GM23248 (cell line): ENCODE data around the gene PKP1. TPM values are rescaled to one million over a fixed set of nuclear protein-coding genes. Genes with fewer than 3 reads are reported as not detected.
A peak's percentile ranks its signal among the peaks of the same experiment; 100 is the strongest.
"Not testable (repeated sequence)": the region's sequence is repeated elsewhere in the genome, so short reads cannot be mapped to it uniquely, and the experiment has no call there.

Experiments used
- DNase-seq: peaks from one replicate; pipeline ENCODE4 v3.0.0-alpha.2; 2015
- H2AFZ ChIP-seq: fragments of 200-600 bp; sonication (generic); 2 replicates; pipeline ENCODE4 v1.6.1; 2016; ENCODE audit warnings: antibody characterized with exemption
- H3F3A ChIP-seq: fragments of 200-600 bp; sonication (generic); 2 replicates; pipeline ENCODE4 v1.6.1; 2016; ENCODE audit warnings: mild to moderate bottlenecking, antibody characterized with exemption, mixed run types; ENCODE audit not compliant: insufficient read depth
- H3K27ac ChIP-seq: fragments of 200-600 bp; sonication (generic); 2 replicates; pipeline ENCODE4 v1.5.1; 2016; ENCODE audit warnings: mild to moderate bottlenecking
- H3K27me3 ChIP-seq: fragments of 200-600 bp; sonication (generic); replicated peaks from 2 replicates; pipeline ENCODE4 v1.6.1; 2016; ENCODE audit warnings: mild to moderate bottlenecking; ENCODE audit not compliant: insufficient read depth
- H3K36me3 ChIP-seq: fragments of 200-600 bp; sonication (generic); 2 replicates; pipeline ENCODE4 v1.6.1; 2016; ENCODE audit warnings: low read depth, mild to moderate bottlenecking
- H3K4me1 ChIP-seq: fragments of 200-600 bp; sonication (generic); 2 replicates; pipeline ENCODE4 v1.6.1; 2016; ENCODE audit warnings: mild to moderate bottlenecking; ENCODE audit not compliant: insufficient read depth
- H3K4me2 ChIP-seq: fragments of 200-600 bp; sonication (generic); one replicate; pipeline ENCODE4 v1.6.1; 2016; ENCODE audit warnings: mild to moderate bottlenecking; ENCODE audit not compliant: unreplicated experiment
- H3K4me3 ChIP-seq: fragments of 200-600 bp; sonication (generic); 2 replicates; pipeline ENCODE4 v1.5.1; 2016; ENCODE audit warnings: mild to moderate bottlenecking
- H3K79me2 ChIP-seq: fragments of 200-600 bp; sonication (generic); 2 replicates; pipeline ENCODE4 v1.6.1; 2016; ENCODE audit warnings: mild to moderate bottlenecking; ENCODE audit not compliant: insufficient read depth
- H3K9ac ChIP-seq: fragments of 200-600 bp; sonication (generic); 2 replicates; pipeline ENCODE4 v1.6.1; 2016; ENCODE audit warnings: mild to moderate bottlenecking
- H3K9me2 ChIP-seq: fragments of 200-600 bp; sonication (generic); 2 replicates; pipeline ENCODE4 v1.6.1; 2016; ENCODE audit warnings: mixed run types, mild to moderate bottlenecking, moderate library complexity; ENCODE audit not compliant: insufficient read depth
- H3K9me3 ChIP-seq: fragments of 200-600 bp; sonication (generic); one replicate; pipeline ENCODE4 v1.6.1; 2017; ENCODE audit warnings: low read depth
- H4K20me1 ChIP-seq: fragments of 200-600 bp; sonication (generic); 2 replicates; pipeline ENCODE4 v1.6.0; 2016; ENCODE audit not compliant: insufficient read depth
- EZH2 ChIP-seq: fragments of 200-600 bp; sonication (generic); IDR thresholded peaks from 2 replicates; pipeline ENCODE4 v1.6.1; 2018; ENCODE audit warnings: antibody characterized with exemption, mild to moderate bottlenecking; ENCODE audit not compliant: insufficient read depth, poor library complexity, severe bottlenecking
- EZH2phosphoT487 ChIP-seq: fragments of 200-600 bp; sonication (generic); IDR thresholded peaks from 2 replicates; pipeline ENCODE4 v1.6.1; 2018; ENCODE audit warnings: antibody characterized with exemption, moderate library complexity, mild to moderate bottlenecking, low read depth; ENCODE audit not compliant: insufficient read depth
- WGBS, 2 experiments: methylation state at CpG; one replicate each; pipeline ENCODE4 v1.1.6; 2015 to 2017; ENCODE audit warnings: low lambda C conversion rate in 2 of 2, low coverage in 1 of 2; ENCODE audit errors: missing lambda C conversion rate in 2 of 2; 5-methylcytosine and 5-hydroxymethylcytosine counted together
- in situ Hi-C: fragments of 300-500 bp; cut with MboI; formaldehyde crosslinking; loops from 2 replicates; pipeline ENCODE4 v1.15.0; 2020
- polyA plus RNA-seq: library from polyadenylated mRNA; unstranded; fragments of >200 nt; fragmentation: Nextera tagmentation; extraction: Ambion mirVana; gene quantifications from 2 replicates; pipeline ENCODE4 v1.2.1, GENCODE V29; 2016
- total RNA-seq: library from RNA; depleted of rRNA; stranded (reverse); fragments of >200 nt; shearing (Covaris generic); gene quantifications from 2 replicates; pipeline ENCODE4 v1.2.3, GENCODE V29; 2014; rRNA removed

The PKP1 gene, protein sequence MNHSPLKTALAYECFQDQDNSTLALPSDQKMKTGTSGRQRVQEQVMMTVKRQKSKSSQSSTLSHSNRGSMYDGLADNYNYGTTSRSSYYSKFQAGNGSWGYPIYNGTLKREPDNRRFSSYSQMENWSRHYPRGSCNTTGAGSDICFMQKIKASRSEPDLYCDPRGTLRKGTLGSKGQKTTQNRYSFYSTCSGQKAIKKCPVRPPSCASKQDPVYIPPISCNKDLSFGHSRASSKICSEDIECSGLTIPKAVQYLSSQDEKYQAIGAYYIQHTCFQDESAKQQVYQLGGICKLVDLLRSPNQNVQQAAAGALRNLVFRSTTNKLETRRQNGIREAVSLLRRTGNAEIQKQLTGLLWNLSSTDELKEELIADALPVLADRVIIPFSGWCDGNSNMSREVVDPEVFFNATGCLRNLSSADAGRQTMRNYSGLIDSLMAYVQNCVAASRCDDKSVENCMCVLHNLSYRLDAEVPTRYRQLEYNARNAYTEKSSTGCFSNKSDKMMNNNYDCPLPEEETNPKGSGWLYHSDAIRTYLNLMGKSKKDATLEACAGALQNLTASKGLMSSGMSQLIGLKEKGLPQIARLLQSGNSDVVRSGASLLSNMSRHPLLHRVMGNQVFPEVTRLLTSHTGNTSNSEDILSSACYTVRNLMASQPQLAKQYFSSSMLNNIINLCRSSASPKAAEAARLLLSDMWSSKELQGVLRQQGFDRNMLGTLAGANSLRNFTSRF
- total RNA-seq (0.13 and 0.43 TPM in 2 replicates), polyA plus RNA-seq (0.06 and 0.15 TPM in 2 replicates)

DNA sequence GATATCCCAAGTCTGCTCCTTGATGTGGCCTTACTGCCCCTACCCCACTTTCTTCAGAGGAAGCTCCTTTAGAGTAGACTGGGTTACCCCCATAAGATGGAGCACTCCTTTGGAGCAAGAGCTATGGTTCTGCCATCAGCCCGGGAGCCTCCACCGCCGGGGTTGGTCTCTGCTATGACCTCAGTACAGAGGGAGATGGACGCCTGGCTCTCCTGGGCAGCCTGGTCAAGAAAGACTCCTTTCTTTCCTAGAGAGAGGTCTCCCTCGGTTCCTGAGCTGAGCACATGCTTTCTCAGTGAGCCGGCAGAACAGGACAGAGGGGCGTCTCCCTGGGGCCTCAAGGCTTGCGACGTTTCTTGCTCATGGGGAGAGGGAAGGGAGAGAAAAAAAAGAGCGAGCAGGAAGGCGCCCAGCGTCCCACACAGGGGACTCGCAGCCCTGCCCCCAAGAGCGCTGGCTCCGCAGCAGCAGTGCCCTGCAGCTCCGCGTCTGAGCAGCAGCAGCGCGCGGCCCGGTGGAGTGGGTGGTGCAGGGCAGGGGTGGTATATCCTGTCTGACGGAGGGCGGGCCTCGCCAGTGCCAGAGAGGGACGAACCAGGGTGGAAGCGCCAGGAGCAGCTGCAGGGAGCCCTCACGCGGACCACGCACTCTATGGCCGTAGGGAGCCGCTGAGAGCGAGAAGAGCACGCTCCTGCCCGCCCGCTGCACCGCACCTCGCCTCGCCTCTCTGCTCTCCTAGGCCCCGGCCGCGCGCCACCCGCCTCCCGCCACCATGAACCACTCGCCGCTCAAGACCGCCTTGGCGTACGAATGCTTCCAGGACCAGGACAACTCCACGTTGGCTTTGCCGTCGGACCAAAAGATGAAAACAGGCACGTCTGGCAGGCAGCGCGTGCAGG, at the start of gene PKP1:
Gene PKP1, plus strand, starts transcription at position 576 of the 899 bp plus-strand sequence. Its CDS starts 197 bp downstream, at position 773.
- Histone ChIP-seq H3K4me1 (peaks cover 14% of the 10 kb centered on the region), H3K9me3 (no peaks in the 10 kb centered on the region), H2AFZ (peak within 1 kb of the TSS; percentile 71), H3K36me3 (no peaks in the 10 kb centered on the region), H3K4me3 (peak within 1 kb of the TSS; percentile 57), H3K9ac (peak within 1 kb of the TSS; percentile 34), H3K27me3 (peaks cover 13% of the 10 kb centered on the region; the same call in 1 of the 2 replicates), H3F3A (no peaks in the 10 kb centered on the region), H4K20me1 (no peaks in the 10 kb centered on the region), H3K9me2 (no peaks in the 10 kb centered on the region), H3K4me2 (peak within 1 kb of the TSS; percentile 80), H3K79me2 (no peaks in the 10 kb centered on the region), H3K27ac (no peak within 1 kb of the TSS)
- in situ Hi-C loops, result no loop called here
- WGBS, 2 experiments, result 10 to 13% methylated on average over 44 to 48 of the region's 55 CpGs
- DNase-seq, result peak; percentile 73
- TF ChIP-seq EZH2 (no peak), EZH2phosphoT487 (no peak)

GRCh38 chr1:201239646-201240045, 43.7 kb upstream of the PKP1 start:
- H3K9me2 ChIP-seq, H3K36me3 ChIP-seq, H3K9ac ChIP-seq, H3K4me1 ChIP-seq, H2AFZ ChIP-seq, H3K4me3 ChIP-seq, H3F3A ChIP-seq, H3K4me2 ChIP-seq, H3K27ac ChIP-seq, H3K9me3 ChIP-seq, H3K79me2 ChIP-seq, DNase-seq, H4K20me1 ChIP-seq: not testable (repeated sequence)
- in situ Hi-C loops, result loop anchor here (10.0 kb wide), 1 partner anchor 115 kb away; no protein-coding TSS in a partner anchor
- H3K27me3 ChIP-seq, result peaks cover 43% of the 10 kb centered on the region
- WGBS, 2 experiments, result 51 to 53% methylated on average over 10 to 11 of the region's 11 CpGs

DNA sequence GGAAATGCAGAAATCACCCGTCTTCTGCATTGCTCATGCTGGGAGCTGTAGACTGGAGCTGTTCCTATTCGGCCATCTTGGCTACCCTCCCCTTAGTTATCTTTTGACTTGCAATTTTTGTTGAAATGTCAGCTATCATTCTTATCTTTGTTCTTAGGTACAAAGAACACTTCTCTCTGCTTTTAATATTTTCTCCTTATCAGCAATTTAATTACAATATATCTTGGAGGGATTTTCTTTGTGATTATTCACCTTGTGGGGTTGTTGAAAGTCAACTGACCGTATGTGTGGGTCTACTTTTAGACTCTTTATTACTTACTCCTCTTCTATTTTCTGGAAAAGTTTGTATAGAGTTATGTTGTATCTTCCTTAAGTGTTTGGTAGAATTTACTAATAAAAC, 43.1 kb upstream of the PKP1 start:
- Histone ChIP-seq H3K36me3 (no peaks in the 10 kb centered on the region), H3K9me3 (no peaks in the 10 kb centered on the region), H3K4me3 (no peak overlapping the region), H2AFZ (no peak overlapping the region), H3K27ac (no peak overlapping the region), H3F3A (no peaks in the 10 kb centered on the region), H3K4me1 (no peaks in the 10 kb centered on the region), H3K4me2 (no peak overlapping the region), H4K20me1 (no peaks in the 10 kb centered on the region), H3K79me2 (no peaks in the 10 kb centered on the region), H3K27me3 (peaks cover 48% of the 10 kb centered on the region), H3K9ac (no peak overlapping the region), H3K9me2 (no peaks in the 10 kb centered on the region)
- no peak for DNase-seq
- 83 to 89% methylated on average over 3 of the region's 3 CpGs for WGBS, 2 experiments
- in situ Hi-C loops, result loop anchor here (10.0 kb wide), 1 partner anchor 115 kb away; no protein-coding TSS in a partner anchor
- TF ChIP-seq EZH2phosphoT487 (no peak), EZH2 (no peak)

GRCh38 chr1:201241736-201242135, 41.6 kb upstream of the PKP1 start:
- in situ Hi-C loops, result loop anchor here (10.0 kb wide), 1 partner anchor 113 kb away; no protein-coding TSS in a partner anchor
- WGBS, 2 experiments, result 93 to 94% methylated on average over 2 of the region's 2 CpGs
- H3K27me3 ChIP-seq, result peaks cover 64% of the 10 kb centered on the region

More at GRCh38 chr1:201241736-201242135, 41.6 kb upstream of the PKP1 start:
- Histone ChIP-seq H3K4me2 (no peak overlapping the region), H3K9me3 (no peaks in the 10 kb centered on the region), H4K20me1 (no peaks in the 10 kb centered on the region), H3F3A (no peaks in the 10 kb centered on the region), H3K9me2 (no peaks in the 10 kb centered on the region), H3K4me1 (no peaks in the 10 kb centered on the region), H2AFZ (no peak overlapping the region), H3K36me3 (no peaks in the 10 kb centered on the region), H3K27ac (no peak overlapping the region), H3K4me3 (no peak overlapping the region), H3K9ac (no peak overlapping the region), H3K79me2 (no peaks in the 10 kb centered on the region)
- no peak for DNase-seq
- TF ChIP-seq EZH2phosphoT487 (no peak), EZH2 (no peak)
